Endodermal cell (in vitro differentiated cells): ENCODE measurements around the gene IGF2R. TPM values are rescaled to one million over a fixed set of nuclear protein-coding genes. Genes with fewer than 3 reads are reported as not detected.

Experiments used
- DNase-seq: peaks from one replicate; pipeline ENCODE4 v3.0.0-alpha.2; 2017
- H3K27ac ChIP-seq: 2 replicates; pipeline ENCODE4 v1.5.1; 2013; ENCODE audit warnings: mild to moderate bottlenecking, low read depth, low read length, moderate library complexity
- H3K27me3 ChIP-seq: 2 replicates; pipeline ENCODE4 v1.6.1; 2013; ENCODE audit warnings: mild to moderate bottlenecking, low read length, moderate library complexity; ENCODE audit not compliant: insufficient read depth, control insufficient read depth, poor library complexity, severe bottlenecking
- H3K36me3 ChIP-seq: 2 replicates; pipeline ENCODE4 v1.7.0; 2013; ENCODE audit warnings: mild to moderate bottlenecking, low read length, moderate library complexity; ENCODE audit not compliant: control insufficient read depth, insufficient read depth
- H3K4me1 ChIP-seq: one replicate; pipeline ENCODE4 v1.7.0; 2013; ENCODE audit warnings: low read length; ENCODE audit not compliant: control insufficient read depth, insufficient read depth
- H3K4me3 ChIP-seq: 2 replicates; pipeline ENCODE4 v1.5.1; 2013; ENCODE audit warnings: mild to moderate bottlenecking, low read length, moderate library complexity
- H3K9ac ChIP-seq: 2 replicates; pipeline ENCODE4 v1.6.1; 2013; ENCODE audit warnings: mild to moderate bottlenecking, low read length, moderate library complexity; ENCODE audit not compliant: poor library complexity, severe bottlenecking; ENCODE audit errors: extremely low read depth
- H3K9me3 ChIP-seq: 2 replicates; pipeline ENCODE4 v1.6.1; 2013; ENCODE audit warnings: mild to moderate bottlenecking, low read length, moderate library complexity; ENCODE audit not compliant: control insufficient read depth
- H3K27ac Mint-ChIP-seq: 2 replicates; pipeline ENCODE4 v1.8.0; 2020; ENCODE audit warnings: mixed read lengths
- H3K27me3 Mint-ChIP-seq: 2 replicates; pipeline ENCODE4 v1.8.0; 2021; ENCODE audit warnings: mild to moderate bottlenecking, mixed read lengths; ENCODE audit not compliant: insufficient read depth
- H3K36me3 Mint-ChIP-seq: 2 replicates; pipeline ENCODE4 v1.8.0; 2020; ENCODE audit warnings: low read depth, mixed read lengths
- H3K4me1 Mint-ChIP-seq: 2 replicates; pipeline ENCODE4 v1.8.0; 2020; ENCODE audit warnings: mixed read lengths
- H3K4me3 Mint-ChIP-seq: 2 replicates; pipeline ENCODE4 v1.8.0; 2020; ENCODE audit warnings: mild to moderate bottlenecking, moderate library complexity, mixed read lengths
- H3K9me3 Mint-ChIP-seq: 2 replicates; pipeline ENCODE4 v1.8.0; 2020; ENCODE audit warnings: mild to moderate bottlenecking, mixed read lengths
- WGBS, 2 experiments: methylation state at CpG; one replicate each; pipeline versions ENCODE4 v1.1.5 to v1.1.7; 2013; ENCODE audit warnings: missing lambda C conversion rate in 2 of 2, mixed read lengths in 1 of 2; ENCODE audit not compliant: insufficient coverage in 1 of 2, insufficient read length in 1 of 2; 5-methylcytosine and 5-hydroxymethylcytosine counted together
- total RNA-seq, 2 donors: library from RNA; stranded (reverse); fragmentation: NEBNext Ultra II Directional in 1 of 2; extraction: Animal tissue kit (Norgen Biotek cat#: 25700) in 1 of 2; gene quantifications; 2 replicates in 1 of 2; 3 replicates in 1 of 2; pipeline ENCODE4 v1.2.1, GENCODE V29; 2021
- TF ChIP-seq, protein P1 (sequence below): fragments of 200-600 bp; sonication (generic); conservative IDR thresholded peaks from 2 replicates; pipeline ENCODE4 v1.5.0; 2021; ENCODE audit warnings: antibody characterized with exemption, mild to moderate bottlenecking

The IGF2R gene
- total RNA-seq, 2 donors from 2014 or later: 103 to 130 TPM

DNA sequence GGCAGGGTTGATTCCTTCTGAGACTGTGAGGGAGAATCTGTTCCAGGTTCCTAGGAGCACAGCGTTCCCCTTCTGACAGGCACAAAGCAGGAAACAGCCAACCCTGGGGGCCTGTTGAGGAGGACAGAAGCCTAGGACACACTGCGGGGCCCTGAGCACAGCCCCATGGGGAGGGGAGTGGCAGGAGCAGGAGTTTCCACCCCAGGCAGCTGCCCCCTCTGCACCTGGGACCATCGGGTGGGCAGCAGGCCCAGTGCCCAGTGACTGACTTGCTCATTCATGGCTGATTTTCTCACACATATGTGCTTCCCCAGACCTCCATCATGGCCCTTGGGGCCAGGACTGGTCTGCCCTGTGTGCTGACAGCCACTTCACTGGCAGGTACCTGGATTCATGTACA, 146.5 kb downstream of the IGF2R start:
- peaks cover 11% of the 10 kb centered on the region for H3K9me3 ChIP-seq
- H3K27ac Mint-ChIP-seq: no peak overlapping the region
- no peak overlapping the region for H3K27ac ChIP-seq
- DNase-seq: no peak
- TF ChIP-seq, protein P1, sequence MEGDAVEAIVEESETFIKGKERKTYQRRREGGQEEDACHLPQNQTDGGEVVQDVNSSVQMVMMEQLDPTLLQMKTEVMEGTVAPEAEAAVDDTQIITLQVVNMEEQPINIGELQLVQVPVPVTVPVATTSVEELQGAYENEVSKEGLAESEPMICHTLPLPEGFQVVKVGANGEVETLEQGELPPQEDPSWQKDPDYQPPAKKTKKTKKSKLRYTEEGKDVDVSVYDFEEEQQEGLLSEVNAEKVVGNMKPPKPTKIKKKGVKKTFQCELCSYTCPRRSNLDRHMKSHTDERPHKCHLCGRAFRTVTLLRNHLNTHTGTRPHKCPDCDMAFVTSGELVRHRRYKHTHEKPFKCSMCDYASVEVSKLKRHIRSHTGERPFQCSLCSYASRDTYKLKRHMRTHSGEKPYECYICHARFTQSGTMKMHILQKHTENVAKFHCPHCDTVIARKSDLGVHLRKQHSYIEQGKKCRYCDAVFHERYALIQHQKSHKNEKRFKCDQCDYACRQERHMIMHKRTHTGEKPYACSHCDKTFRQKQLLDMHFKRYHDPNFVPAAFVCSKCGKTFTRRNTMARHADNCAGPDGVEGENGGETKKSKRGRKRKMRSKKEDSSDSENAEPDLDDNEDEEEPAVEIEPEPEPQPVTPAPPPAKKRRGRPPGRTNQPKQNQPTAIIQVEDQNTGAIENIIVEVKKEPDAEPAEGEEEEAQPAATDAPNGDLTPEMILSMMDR: no peak
- peaks cover 5% of the 10 kb centered on the region for H3K36me3 ChIP-seq
- no peaks in the 10 kb centered on the region for H3K4me1 ChIP-seq
- 88 to 90% methylated on average over 3 of the region's 3 CpGs for WGBS, 2 experiments
- H3K4me3 Mint-ChIP-seq: no peak overlapping the region
- H3K36me3 Mint-ChIP-seq: peaks cover 41% of the 10 kb centered on the region
- H3K9ac ChIP-seq: no peak overlapping the region
- H3K9me3 Mint-ChIP-seq: peaks cover 14% of the 10 kb centered on the region
- no peaks in the 10 kb centered on the region for H3K27me3 ChIP-seq
- H3K27me3 Mint-ChIP-seq: no peaks in the 10 kb centered on the region
- peaks cover 4% of the 10 kb centered on the region for H3K4me1 Mint-ChIP-seq
- no peak overlapping the region for H3K4me3 ChIP-seq

DNA sequence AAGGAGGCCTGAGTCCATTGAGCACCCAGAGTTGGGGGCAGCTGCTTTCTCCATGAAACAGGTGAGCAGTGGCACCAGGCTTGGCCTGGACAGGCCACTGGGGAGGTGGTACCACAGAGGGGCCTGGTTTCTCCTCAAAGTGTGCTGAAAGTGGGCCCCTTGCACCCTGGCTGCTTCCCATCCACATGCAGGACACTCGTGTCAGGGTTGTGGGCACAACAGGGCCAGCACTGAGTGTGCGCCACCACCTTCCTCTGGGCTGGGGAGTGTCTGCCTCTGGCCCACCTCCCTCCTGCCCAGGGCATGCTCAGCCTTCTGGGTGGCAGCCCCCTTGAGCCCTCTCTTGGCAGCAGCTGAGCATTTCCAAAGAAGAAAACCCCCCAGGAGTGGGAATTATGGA, 147.5 kb downstream of the IGF2R start:
- TF ChIP-seq, protein P1: no peak
- Histone ChIP-seq H3K4me1 (no peaks in the 10 kb centered on the region), H3K27me3 (no peaks in the 10 kb centered on the region), H3K27ac (no peak overlapping the region), H3K9ac (no peak overlapping the region), H3K9me3 (peaks cover 11% of the 10 kb centered on the region), H3K4me3 (no peak overlapping the region), H3K36me3 (peaks cover 5% of the 10 kb centered on the region)
- Mint-ChIP-seq H3K4me3 (no peak overlapping the region), H3K9me3 (peaks cover 14% of the 10 kb centered on the region), H3K27me3 (no peaks in the 10 kb centered on the region), H3K36me3 (peaks cover 42% of the 10 kb centered on the region), H3K27ac (no peak overlapping the region), H3K4me1 (peaks cover 4% of the 10 kb centered on the region)
- WGBS, 2 experiments: 94 to 100% methylated on average over 1 to 2 of the region's 2 CpGs
- DNase-seq: no peak

DNA sequence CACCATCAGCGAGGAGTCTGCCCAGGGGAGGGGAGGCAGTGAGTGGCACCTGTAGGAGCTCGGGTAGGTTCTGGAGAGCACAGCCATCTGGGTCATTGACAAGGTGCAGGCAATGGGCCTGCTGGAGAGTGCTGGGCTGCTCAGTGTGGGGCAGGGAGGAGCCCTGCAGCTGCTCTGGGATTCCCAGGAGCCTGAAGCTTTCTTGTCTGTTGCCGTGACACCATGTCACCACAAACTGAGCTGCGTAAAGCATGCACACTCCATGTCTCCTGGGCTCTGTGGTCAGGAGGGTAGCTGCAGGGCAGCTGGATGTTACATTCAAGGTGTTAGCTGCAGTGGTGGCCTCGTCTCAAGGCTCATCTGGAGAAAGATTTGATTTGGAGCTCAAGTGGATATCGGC, 148.3 kb downstream of the IGF2R start:
- TF ChIP-seq, protein P1: no peak
- peaks cover 5% of the 10 kb centered on the region for H3K36me3 ChIP-seq
- H3K4me1 ChIP-seq: no peaks in the 10 kb centered on the region

More for the DNA sequence above, 148.3 kb downstream of the IGF2R start:
- H3K27me3 Mint-ChIP-seq: no peaks in the 10 kb centered on the region
- Histone ChIP-seq H3K9me3 (peaks cover 11% of the 10 kb centered on the region), H3K9ac (no peak overlapping the region), H3K27ac (no peak overlapping the region), H3K27me3 (no peaks in the 10 kb centered on the region), H3K4me3 (no peak overlapping the region)
- DNase-seq: no peak
- WGBS, 2 experiments: 83 to 92% methylated on average over 4 to 6 of the region's 6 CpGs
- H3K4me1 Mint-ChIP-seq: no peaks in the 10 kb centered on the region
- peaks cover 14% of the 10 kb centered on the region for H3K9me3 Mint-ChIP-seq
- H3K4me3 Mint-ChIP-seq: no peak overlapping the region
- peaks cover 44% of the 10 kb centered on the region for H3K36me3 Mint-ChIP-seq
- H3K27ac Mint-ChIP-seq: no peak overlapping the region
